ENCODE results near the gene TCF21. TPM values are rescaled to one million over a fixed set of nuclear protein-coding genes. Genes with fewer than 3 reads are reported as not detected.

TCF21 gene
- total RNA-seq, 2 experiments from 2014 or later: not detected

GRCh38 chr6:133855276-133855990 lies 33.5 kb upstream of the TCF21 start:
- Histone ChIP-seq H2AFZ (ENCODE audit: low read length) (no peak overlapping the region; the same call in 1 of the 2 replicates), H3K4me2 (ENCODE audit: low read length) (no peak overlapping the region), H4K20me1 (ENCODE audit: insufficient read depth, low read length) (no peaks in the 10 kb centered on the region), H3K36me3 (ENCODE audit: insufficient read depth, low read length) (no peaks in the 10 kb centered on the region), H3K4me3 (ENCODE audit: low read depth, low read length, poor library complexity, severe bottlenecking) (no peak overlapping the region), H3K79me2 (ENCODE audit: insufficient read depth, low read depth, low read length) (no peaks in the 10 kb centered on the region), H3K9me3 (ENCODE audit: low read length) (no peaks in the 10 kb centered on the region), H3K4me1 (ENCODE audit: insufficient read depth, low read length, poor library complexity, severe bottlenecking) (no peaks in the 10 kb centered on the region), H3K9me2 (ENCODE audit: insufficient read depth, low read length) (no peaks in the 10 kb centered on the region), H3K27ac (ENCODE audit: low read depth, low read length, poor library complexity, severe bottlenecking) (no peak overlapping the region)
- POLR2A ChIA-PET: no interaction called here
- CTCF ChIA-PET (ENCODE audit: unreplicated experiment): no interaction called here
- TF ChIP-seq EZH2phosphoT487 (IDR thresholded peaks at IDR 0.05; ENCODE audit: borderline replicate concordance, low read depth, low read length): no peak
- no peak for TF ChIP-seq CTCF (conservative IDR thresholded peaks at IDR 0.05; ENCODE audit: low read length)
- no TSS peak for BruUV-seq (replicated peaks)
- intact Hi-C loops (cut with micrococcal nuclease; ENCODE audit: unreplicated experiment): no loop called here
- no peak for DNase-seq (ENCODE audit: low spot score)

- intact Hi-C loops (cut with micrococcal nuclease; ENCODE audit: unreplicated experiment): no loop called here
- Histone ChIP-seq H4K20me1 (ENCODE audit: insufficient read depth, low read length) (no peaks in the 10 kb centered on the region), H3K4me2 (ENCODE audit: low read length) (no peak overlapping the region), H3K9me3 (ENCODE audit: low read length) (no peaks in the 10 kb centered on the region), H2AFZ (ENCODE audit: low read length) (peak overlapping the region; percentile 21; the same call in 1 of the 2 replicates), H3K4me3 (ENCODE audit: low read depth, low read length, poor library complexity, severe bottlenecking) (no peak overlapping the region), H3K4me1 (ENCODE audit: insufficient read depth, low read length, poor library complexity, severe bottlenecking) (no peaks in the 10 kb centered on the region), H3K79me2 (ENCODE audit: insufficient read depth, low read depth, low read length) (no peaks in the 10 kb centered on the region), H3K36me3 (ENCODE audit: insufficient read depth, low read length) (no peaks in the 10 kb centered on the region), H3K9me2 (ENCODE audit: insufficient read depth, low read length) (no peaks in the 10 kb centered on the region), H3K27ac (ENCODE audit: low read depth, low read length, poor library complexity, severe bottlenecking) (no peak overlapping the region)
- CTCF ChIA-PET (ENCODE audit: unreplicated experiment): no interaction called here
- POLR2A ChIA-PET: no interaction called here
- no TSS peak for BruUV-seq (replicated peaks)
- TF ChIP-seq CTCF (conservative IDR thresholded peaks at IDR 0.05; ENCODE audit: low read length): no peak
- TF ChIP-seq EZH2phosphoT487 (IDR thresholded peaks at IDR 0.05; ENCODE audit: borderline replicate concordance, low read depth, low read length): no peak
- DNase-seq (ENCODE audit: low spot score): no peak
Observed at GRCh38 chr6:133855991-133856370, 32.9 kb upstream of the TCF21 start.

GRCh38 chr6:133856911-133857310 lies 32.0 kb upstream of the TCF21 start:
- Histone ChIP-seq H3K4me1 (ENCODE audit: insufficient read depth, low read length, poor library complexity, severe bottlenecking) (no peaks in the 10 kb centered on the region), H3K79me2 (ENCODE audit: insufficient read depth, low read depth, low read length) (no peaks in the 10 kb centered on the region), H3K4me3 (ENCODE audit: low read depth, low read length, poor library complexity, severe bottlenecking) (no peak overlapping the region), H3K36me3 (ENCODE audit: insufficient read depth, low read length) (no peaks in the 10 kb centered on the region), H2AFZ (ENCODE audit: low read length) (no peak overlapping the region), H3K9me3 (ENCODE audit: low read length) (no peaks in the 10 kb centered on the region), H3K27ac (ENCODE audit: low read depth, low read length, poor library complexity, severe bottlenecking) (no peak overlapping the region), H3K9me2 (ENCODE audit: insufficient read depth, low read length) (no peaks in the 10 kb centered on the region), H3K4me2 (ENCODE audit: low read length) (no peak overlapping the region), H4K20me1 (ENCODE audit: insufficient read depth, low read length) (no peaks in the 10 kb centered on the region)
- no peak for TF ChIP-seq CTCF (conservative IDR thresholded peaks at IDR 0.05; ENCODE audit: low read length)
- TF ChIP-seq EZH2phosphoT487 (IDR thresholded peaks at IDR 0.05; ENCODE audit: borderline replicate concordance, low read depth, low read length): no peak
- intact Hi-C loops (cut with micrococcal nuclease; ENCODE audit: unreplicated experiment): no loop called here
- BruUV-seq (replicated peaks): no TSS peak
- ChIA-PET POLR2A (no interaction called here), CTCF (ENCODE audit: unreplicated experiment) (no interaction called here)
- no peak for DNase-seq (ENCODE audit: low spot score)

All from OCI-LY7 (cell line).